Breast epithelium (tissue), 4 donors: ENCODE results near the gene TTC28. TPM values are rescaled to one million over a fixed set of nuclear protein-coding genes. Genes with fewer than 3 reads are reported as not detected.

Experiments used
- DNase-seq, 2 donors: peaks; one replicate each; pipeline ENCODE4 v3.0.0-alpha.2; 2019; ENCODE audit warnings: low spot score in 2 of 2
- H3K27ac ChIP-seq, 2 donors: fragments of 200-600 bp; sonication (generic) in 1 of 2; one replicate each; pipeline ENCODE4 v1.5.1; 2016 to 2019; ENCODE audit warnings: mild to moderate bottlenecking in 1 of 2
- H3K27me3 ChIP-seq, 2 donors: fragments of 200-600 bp; sonication (generic) in 1 of 2; one replicate each; pipeline versions ENCODE4 v1.5.1 to v1.6.0; 2017 to 2019; ENCODE audit warnings: control low read depth in 1 of 2, mild to moderate bottlenecking in 1 of 2
- H3K36me3 ChIP-seq: fragments of 200-600 bp; one replicate; pipeline ENCODE4 v1.5.1; 2019
- H3K4me1 ChIP-seq, 2 donors: fragments of 200-600 bp; sonication (generic); one replicate each; pipeline ENCODE4 v1.5.1; 2016 to 2019; ENCODE audit warnings: control low read depth in 1 of 2
- H3K4me3 ChIP-seq, 3 donors: fragments of 200-600 bp; sonication (generic); 1 replicate in 2 of 3; 2 replicates in 1 of 3; pipeline ENCODE4 v1.5.1; 2016 to 2019; ENCODE audit warnings: mild to moderate bottlenecking in 3 of 3, moderate library complexity in 2 of 3
- H3K9me3 ChIP-seq, 2 donors: fragments of 200-600 bp; sonication (generic) in 1 of 2; one replicate each; pipeline ENCODE4 v1.5.1; 2016 to 2019; ENCODE audit warnings: control low read depth in 1 of 2
- CTCF ChIP-seq, 3 donors: fragments of 450-650 bp; IDR thresholded peaks; one replicate each; pipeline ENCODE4 v1.5.1; 2016 to 2017; ENCODE audit warnings: antibody characterized with exemption in 3 of 3, mild to moderate bottlenecking in 3 of 3, moderate library complexity in 3 of 3
- POLR2A ChIP-seq: fragments of 450-650 bp; IDR thresholded peaks from one replicate; pipeline ENCODE4 v1.6.1; 2016; ENCODE audit warnings: antibody characterized with exemption, mild to moderate bottlenecking, moderate library complexity
- POLR2AphosphoS5 ChIP-seq, 3 donors: sonication (generic); formaldehyde crosslinking; IDR thresholded peaks; one replicate each; pipeline ENCODE4 v1.6.1; 2017; ENCODE audit warnings: antibody characterized with exemption in 3 of 3
- intact Hi-C: fragments of 100-400 bp; cut with DNase I; formaldehyde crosslinking; loops from one replicate; pipeline ENCODE4 v1.15.1; 2023; ENCODE audit warnings: low total_unique reads
- total RNA-seq, 3 donors: library from RNA; depleted of rRNA; stranded (reverse); fragments of >200 nt; gene quantifications; one replicate each; pipeline ENCODE4 v1.1.0, GENCODE V29; 2016

The TTC28 gene
- total RNA-seq, 3 donors from 2014 or later, result 33.5 to 43.3 (median 40.2) TPM

GRCh38 chr22:28051091-28051786 lies 628.4 kb downstream of the TTC28 start:
- intact Hi-C loops, result loop anchor here (10.0 kb wide), 1 partner anchor 394 kb away; no protein-coding TSS in a partner anchor
- Histone ChIP-seq H3K9me3 (no peaks in the 10 kb centered on the region), H3K27me3 (no peaks in the 10 kb centered on the region), H3K4me3 (no peak overlapping the region), H3K4me1 (no peaks in the 10 kb centered on the region), H3K36me3 (no peaks in the 10 kb centered on the region), H3K27ac (no peak overlapping the region)
- TF ChIP-seq CTCF (IDR thresholded peaks at IDR 0.05) (no peak), POLR2AphosphoS5 (IDR thresholded peaks at IDR 0.05) (no peak), POLR2A (no peak)
- DNase-seq, result no peak

- peak overlapping the region in 1 of 2 donors; percentile 11 for H3K27ac ChIP-seq
These were observed 631.1 kb downstream of the TTC28 start for GRCh38 chr22:28048529-28048928.

GRCh38 chr22:28047740-28048139 lies 631.9 kb downstream of the TTC28 start:
- TF ChIP-seq POLR2A (no peak), CTCF (IDR thresholded peaks at IDR 0.05) (no peak), POLR2AphosphoS5 (IDR thresholded peaks at IDR 0.05) (no peak)
- peak overlapping the region in 1 of 2 donors; percentile 23 for H3K27ac ChIP-seq

More at GRCh38 chr22:28048529-28048928, 631.1 kb downstream of the TTC28 start:
- no peak for TF ChIP-seq POLR2AphosphoS5 (IDR thresholded peaks at IDR 0.05)
- TF ChIP-seq CTCF (IDR thresholded peaks at IDR 0.05), result no peak
- TF ChIP-seq POLR2A, result no peak
- no peak for DNase-seq
- Histone ChIP-seq H3K4me3 (no peak overlapping the region), H3K9me3 (no peaks in the 10 kb centered on the region), H3K36me3 (no peaks in the 10 kb centered on the region), H3K4me1 (no peaks in the 10 kb centered on the region), H3K27me3 (no peaks in the 10 kb centered on the region)
- intact Hi-C loops, result no loop called here

GRCh38 chr22:28046100-28046499 lies 633.5 kb downstream of the TTC28 start:
- Histone ChIP-seq H3K9me3 (no peaks in the 10 kb centered on the region), H3K27me3 (no peaks in the 10 kb centered on the region), H3K4me3 (no peak overlapping the region), H3K36me3 (no peaks in the 10 kb centered on the region), H3K27ac (no peak overlapping the region), H3K4me1 (no peaks in the 10 kb centered on the region)
- no peak for DNase-seq
- TF ChIP-seq POLR2A, result no peak
- no peak for TF ChIP-seq CTCF (IDR thresholded peaks at IDR 0.05)
- no peak for TF ChIP-seq POLR2AphosphoS5 (IDR thresholded peaks at IDR 0.05)
- intact Hi-C loops, result no loop called here

More at GRCh38 chr22:28047740-28048139, 631.9 kb downstream of the TTC28 start:
- no peak overlapping the region for H3K4me3 ChIP-seq
- H3K36me3 ChIP-seq, result no peaks in the 10 kb centered on the region
- no peaks in the 10 kb centered on the region for H3K27me3 ChIP-seq
- no peaks in the 10 kb centered on the region for H3K4me1 ChIP-seq
- no peak for DNase-seq
- intact Hi-C loops, result no loop called here
- no peaks in the 10 kb centered on the region for H3K9me3 ChIP-seq

GRCh38 chr22:28044546-28045173 lies 635.0 kb downstream of the TTC28 start:
- no peak for DNase-seq
- H3K36me3 ChIP-seq, result no peaks in the 10 kb centered on the region
- H3K9me3 ChIP-seq, result no peaks in the 10 kb centered on the region
- H3K27ac ChIP-seq, result no peak overlapping the region
- H3K27me3 ChIP-seq, result no peaks in the 10 kb centered on the region
- H3K4me3 ChIP-seq, result no peak overlapping the region
- H3K4me1 ChIP-seq, result no peaks in the 10 kb centered on the region
- TF ChIP-seq POLR2AphosphoS5 (IDR thresholded peaks at IDR 0.05), result no peak
- TF ChIP-seq POLR2A, result no peak
- TF ChIP-seq CTCF (IDR thresholded peaks at IDR 0.05), result no peak
- intact Hi-C loops, result no loop called here
